Activated T-cell treated with anti-CD3 and anti-CD28 coated beads for 24 hours (primary cell): ENCODE measurements around the gene VN1R5.
"Not testable (repeated sequence)": the region's sequence is repeated elsewhere in the genome, so short reads cannot be mapped to it uniquely, and the experiment has no call there.

Experiments
- DNase-seq: peaks from one replicate; pipeline ENCODE4 v3.0.0-alpha.2; 2020; ENCODE audit warnings: low read depth

VN1R5 gene

DNA sequence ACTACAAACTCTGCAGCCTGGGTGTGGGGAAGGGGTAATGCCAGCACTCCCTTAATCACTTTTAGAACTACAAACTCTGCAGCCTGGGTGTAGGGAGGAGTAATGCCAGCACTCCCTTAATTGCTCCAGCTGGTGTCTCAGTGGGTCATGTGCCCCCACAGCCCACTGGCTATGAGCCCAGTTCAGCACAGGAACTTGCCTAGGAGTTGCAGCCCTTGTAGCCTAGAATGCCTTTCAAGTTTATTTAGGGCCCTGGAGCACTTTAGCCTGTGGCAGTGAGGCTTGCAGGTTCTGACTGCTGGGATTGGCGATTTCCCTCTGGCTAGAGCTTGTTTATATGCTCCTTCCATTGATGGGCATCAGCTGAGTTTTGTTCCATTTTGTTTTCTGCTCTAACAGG is 17.1 kb downstream of the VN1R5 start:
- DNase-seq = no peak

DNA sequence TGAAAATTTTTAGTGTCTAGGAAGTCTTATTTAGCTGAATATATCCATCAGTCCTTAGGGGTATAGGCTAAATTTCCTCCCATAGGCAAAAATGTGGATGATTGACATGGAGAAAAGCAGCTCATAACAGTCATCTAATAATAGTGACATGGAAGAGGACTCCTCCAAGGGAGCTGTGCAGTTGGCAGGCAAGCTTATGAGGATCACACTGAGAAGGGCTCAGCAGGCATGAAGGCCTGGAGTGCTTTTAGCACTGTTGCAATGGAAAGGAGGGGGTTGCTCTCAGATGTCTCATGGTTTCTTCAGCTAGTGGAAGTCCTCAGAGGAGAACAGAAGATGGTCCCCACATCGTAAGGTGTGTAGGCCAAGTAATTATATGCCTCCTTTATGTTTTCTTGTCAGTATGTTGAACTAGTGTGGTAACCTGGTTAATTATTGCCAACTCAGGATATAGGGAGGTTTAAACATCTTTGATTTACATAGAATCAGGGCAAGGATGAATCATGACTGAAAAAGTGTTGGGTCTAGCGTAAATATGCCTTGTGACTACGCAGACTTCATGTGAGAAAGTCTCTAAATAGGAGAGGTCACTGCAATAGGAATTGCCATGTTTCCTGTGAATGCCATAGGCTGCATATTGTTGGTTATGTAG is 18.9 kb downstream of the VN1R5 start:
- DNase-seq = no peak

DNA sequence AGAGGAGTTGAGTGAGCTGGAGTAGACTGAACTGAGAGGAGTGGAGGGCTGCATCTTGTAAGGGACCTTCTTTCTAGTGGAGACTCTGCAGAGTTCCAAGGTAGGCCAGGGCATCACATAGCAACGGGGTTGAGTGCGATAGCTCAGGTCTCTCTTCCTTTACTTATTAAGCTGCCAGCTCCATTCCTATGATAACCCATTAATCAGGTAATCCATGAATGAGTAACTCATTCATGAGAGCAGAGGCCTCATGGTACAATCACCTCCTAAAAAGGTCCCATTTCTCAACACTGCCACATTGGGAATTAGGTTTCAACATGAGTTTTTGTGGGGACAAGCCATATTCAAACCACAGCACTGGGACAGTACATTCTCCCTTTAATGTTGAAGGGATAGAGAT is 21.3 kb downstream of the VN1R5 start:
- no peak for DNase-seq

DNA sequence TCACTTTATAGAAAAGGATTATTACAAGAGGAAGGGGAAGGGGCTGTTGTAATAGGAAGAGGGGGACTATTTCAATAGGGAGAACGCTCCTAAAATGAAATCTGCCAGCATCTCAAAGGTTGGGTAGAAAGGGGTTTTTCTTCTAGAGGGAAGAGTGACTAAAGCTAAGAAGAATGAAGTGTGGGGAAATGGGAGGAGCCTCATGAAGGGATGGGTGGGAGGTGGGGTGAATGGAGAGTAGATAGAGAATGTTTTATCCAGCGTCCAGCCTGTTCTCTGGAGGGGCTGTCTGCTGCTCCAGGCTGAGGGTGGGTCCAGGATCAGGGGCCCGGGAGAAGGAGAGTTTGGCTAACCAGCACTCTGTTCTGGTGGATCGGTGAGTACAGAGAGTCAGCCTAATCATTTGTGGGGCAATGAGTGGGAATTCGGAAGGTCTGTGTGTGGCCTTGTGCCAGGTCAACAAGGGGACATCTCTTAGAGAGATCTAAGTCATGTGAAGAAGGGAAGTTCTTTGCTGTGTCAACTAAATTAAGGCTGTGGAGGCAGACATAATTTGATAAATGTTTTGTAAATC is 25.2 kb downstream of the VN1R5 start:
- no peak for DNase-seq

DNA sequence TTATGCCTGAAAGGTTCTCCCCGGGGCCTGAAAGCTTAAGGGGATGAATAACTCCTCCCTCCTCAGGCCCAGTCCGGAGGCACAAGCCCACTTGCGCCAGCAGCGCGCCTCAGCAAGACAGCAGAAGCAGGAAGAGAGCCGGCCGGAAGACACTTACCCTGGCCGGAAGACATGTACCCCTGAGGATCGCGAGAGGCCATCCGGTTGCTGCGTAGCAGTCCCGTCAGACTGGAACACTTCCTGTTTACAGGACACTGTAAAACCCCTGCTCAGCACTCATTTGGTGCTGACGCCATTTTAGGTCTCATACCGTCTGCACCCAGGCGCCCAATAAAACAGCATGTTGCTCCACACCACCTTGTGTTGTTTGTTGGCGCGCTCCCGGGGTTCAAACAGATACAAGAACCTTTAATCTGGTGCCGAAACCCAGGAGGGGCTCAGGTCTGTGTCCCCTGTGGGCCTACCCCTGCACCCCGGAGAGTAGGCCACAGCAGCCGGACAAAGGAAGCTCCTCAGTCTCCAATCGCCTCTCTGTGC is 30.3 kb downstream of the VN1R5 start:
- no peak for DNase-seq

DNA sequence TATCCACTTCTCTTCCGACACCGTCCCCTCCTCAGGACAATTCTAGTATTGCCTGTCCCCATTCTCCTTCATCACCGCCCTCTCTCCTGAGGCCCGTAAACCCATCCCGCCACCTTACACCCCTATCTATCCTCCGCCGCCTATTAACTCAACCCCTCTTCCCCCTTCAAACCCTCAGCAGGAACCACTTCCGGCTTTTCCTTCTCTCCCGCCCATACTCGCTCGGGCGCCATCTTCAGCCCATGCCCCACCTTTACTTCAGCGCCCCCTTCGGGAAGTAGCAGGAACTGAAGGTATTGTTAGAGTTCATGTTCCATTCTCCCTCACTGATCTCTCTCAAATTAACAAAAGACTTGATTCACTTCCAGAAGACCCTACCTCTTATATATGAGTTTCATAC is 31.6 kb downstream of the VN1R5 start:
- DNase-seq = no peak

DNA sequence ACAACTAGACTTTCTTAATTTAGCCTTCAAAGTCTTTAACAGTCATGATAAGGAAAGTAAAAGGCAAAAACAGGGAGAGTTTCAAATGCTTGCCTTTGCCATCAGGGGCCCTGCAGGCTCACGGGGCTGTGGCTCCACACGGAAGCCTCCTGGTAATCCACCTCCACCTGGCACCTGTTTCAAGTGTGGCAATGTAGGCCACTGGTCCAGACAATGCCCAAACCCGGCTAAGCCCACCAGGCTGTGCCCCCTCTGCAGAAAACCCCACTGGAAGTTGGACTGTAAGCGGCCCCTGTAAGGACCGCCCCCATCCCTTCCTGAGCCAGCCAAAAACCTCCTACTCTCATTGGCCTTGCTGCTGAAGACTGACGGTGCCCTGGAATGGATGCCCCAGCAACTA is 32.5 kb downstream of the VN1R5 start:
- DNase-seq = no peak

DNA sequence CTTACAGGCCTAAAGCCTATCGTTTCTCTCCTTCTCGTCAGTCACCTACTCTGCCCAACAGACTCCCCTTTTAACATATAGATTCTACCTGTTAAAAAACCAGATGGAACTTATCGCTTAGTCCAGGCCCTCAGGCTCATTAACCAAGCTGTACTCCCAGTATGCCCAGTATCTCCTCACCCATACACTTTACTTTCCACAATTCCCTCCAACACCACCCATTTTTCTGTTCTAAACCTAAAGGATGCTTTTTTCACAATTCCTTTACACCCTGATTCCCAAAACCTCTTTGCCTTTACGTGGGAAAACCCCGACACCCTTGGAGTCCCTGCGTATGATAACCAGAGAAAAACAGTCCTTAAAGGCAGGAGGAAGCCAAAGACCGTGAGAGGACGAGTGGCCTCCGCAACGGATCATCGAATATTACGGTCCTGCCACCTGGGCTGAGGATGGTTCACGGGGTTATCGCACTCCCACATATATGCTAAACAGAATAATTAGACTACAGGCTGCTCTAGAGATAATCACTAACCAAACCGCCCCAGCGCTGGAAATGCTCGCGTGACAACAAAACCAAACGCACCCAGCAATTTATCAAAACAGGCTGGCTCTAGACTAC is 33.5 kb downstream of the VN1R5 start:
- not testable (repeated sequence) for DNase-seq

DNA sequence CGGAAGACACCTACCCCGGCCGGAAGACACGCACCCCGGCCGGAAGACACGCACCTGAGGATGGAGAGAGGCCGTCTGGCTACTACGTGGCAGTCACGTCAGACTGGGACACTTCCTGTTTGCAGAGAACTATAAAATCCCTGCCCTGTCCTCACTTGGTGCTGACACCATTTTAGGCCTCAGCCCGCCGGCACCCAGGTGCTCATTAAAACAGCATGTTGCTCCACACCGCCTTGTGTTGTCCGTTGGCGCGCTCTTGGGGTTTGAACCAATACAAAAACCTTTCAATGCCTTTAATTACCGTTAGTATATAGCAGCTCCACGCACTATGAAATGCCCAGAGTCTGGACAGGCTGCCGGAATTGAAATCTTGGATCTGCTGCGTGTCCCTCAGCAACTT is 34.7 kb downstream of the VN1R5 start:
- DNase-seq = no peak

DNA sequence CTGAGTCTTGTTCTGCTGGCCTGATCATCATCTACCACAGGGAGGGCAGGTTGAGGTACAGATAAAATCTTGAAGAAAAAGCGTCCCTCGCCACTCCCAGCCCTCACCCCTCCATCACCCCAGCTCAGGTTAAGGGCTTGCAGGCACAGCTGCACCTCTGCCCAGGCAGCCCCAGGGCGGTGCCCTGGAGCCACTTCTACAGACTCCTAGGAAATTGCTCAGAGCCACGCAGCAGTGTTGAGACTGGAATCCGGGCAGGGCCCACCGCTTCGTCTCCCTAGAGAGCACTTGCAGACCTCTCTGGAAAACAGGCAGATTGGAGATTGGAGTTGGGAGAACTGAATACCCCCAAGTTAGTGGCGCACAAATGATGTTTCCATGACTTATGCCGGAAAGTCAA is 35.3 kb downstream of the VN1R5 start:
- no peak for DNase-seq

DNA sequence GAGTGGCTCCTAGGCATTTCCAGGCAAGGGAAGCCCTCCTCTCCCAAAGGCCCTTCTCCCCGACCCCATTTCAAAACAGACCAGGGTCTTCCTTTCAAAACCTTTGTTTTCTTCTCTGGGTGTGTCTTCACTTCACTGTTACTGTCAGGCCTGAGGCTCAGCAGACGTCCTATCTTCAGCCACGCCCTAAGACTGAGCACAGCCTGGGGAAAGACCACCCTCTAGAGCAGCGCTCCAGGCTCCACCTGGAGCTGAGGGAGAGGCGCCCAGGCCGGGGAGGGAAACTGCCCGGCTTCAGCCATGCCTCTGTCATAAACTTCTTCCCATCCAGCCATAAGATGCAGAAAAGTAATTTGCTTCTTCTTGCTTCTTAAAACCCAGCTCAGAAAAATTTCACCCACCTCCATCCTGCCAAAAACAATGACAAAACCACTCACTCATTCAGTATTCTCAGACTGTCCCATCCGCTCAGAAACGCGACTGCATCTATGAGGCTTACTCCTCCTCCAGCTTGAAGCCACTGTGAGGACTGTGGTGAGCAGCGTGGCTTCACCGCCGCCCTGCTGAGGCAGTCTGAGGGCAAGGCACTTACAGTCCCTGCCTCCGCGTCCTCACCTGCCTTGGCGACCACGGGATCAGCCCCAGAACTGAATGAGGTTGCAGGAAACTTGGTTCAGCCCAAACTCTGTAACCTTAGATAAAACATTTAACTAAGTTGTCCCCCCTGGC is 36.1 kb downstream of the VN1R5 start:
- DNase-seq = no peak

DNA sequence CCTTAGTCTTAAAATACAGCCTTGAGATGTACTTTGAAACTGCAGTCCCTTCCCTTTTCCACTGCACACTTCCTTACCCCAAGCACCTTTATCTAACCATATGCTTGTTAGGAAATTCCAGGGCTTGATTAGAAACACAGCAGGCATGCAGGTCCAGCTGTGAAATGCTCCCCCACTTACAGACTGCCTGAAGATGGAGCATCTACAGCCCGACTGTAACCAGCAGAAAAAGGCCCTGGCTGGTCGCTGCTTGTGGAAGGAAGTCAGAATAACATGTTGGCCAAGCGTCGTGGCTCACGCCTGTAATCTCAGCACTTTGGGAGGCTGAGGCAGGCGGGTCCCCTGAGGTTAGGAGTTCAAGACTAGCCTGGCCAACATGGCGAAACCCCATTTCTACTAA is 37.2 kb downstream of the VN1R5 start:
- no peak for DNase-seq

DNA sequence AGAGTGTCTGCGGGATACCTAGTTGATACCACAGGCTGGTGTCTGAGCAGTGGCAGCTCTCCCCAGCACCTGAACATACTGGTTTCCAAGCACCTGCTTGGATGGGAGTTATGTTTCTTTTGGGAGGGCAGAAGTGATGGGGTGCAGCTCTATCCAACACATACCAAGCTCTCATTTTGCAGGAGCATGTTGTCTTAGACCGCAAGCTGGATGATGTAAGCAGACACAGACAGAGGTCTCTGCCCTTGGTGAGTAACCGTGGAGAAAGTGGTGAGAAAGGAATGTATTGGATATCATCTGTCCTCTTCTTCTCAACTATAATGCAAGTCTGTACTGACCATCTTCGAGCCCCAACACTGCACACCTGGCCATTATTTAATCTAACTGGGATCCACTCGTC is 38.4 kb downstream of the VN1R5 start:
- DNase-seq = no peak

DNA sequence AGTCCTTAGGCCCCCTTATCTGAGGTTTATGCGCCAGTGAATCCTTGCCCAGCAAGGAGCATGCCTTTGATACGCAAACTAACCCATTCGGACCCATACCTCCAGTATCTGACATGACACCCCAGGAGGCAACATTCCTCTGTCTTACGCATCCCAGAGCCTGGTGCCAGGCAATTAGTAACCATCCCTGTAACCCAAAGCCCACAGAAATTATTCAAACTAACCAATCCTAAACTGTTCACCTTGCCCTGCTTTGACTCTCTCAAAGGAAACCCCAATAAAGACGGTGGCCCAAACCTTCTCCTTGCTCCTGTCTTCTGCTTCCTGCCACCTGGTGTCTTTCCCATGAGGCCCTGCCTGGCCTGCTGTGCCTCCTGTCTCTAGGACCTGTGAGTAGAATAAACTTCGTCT is 39.4 kb downstream of the VN1R5 start:
- no peak for DNase-seq

DNA sequence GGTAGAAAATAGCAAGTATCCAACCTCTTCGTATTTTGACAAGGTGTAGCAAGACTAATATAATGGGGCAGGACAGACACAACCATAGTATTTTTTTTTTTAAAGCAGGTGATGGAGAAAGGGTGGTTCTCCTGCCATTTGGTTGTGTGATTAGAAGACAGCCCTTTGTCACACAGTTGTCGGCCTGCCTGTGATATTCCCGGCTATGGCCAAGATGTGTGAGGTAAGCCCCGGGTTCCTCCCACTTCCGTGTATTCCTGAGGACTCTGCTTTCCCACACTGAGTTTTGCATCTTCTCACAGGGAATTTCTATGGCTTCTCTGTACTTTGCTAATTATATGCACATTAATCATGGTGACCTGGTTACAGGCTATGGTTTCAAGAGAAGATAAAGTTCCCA is 39.9 kb downstream of the VN1R5 start:
- DNase-seq = no peak

DNA sequence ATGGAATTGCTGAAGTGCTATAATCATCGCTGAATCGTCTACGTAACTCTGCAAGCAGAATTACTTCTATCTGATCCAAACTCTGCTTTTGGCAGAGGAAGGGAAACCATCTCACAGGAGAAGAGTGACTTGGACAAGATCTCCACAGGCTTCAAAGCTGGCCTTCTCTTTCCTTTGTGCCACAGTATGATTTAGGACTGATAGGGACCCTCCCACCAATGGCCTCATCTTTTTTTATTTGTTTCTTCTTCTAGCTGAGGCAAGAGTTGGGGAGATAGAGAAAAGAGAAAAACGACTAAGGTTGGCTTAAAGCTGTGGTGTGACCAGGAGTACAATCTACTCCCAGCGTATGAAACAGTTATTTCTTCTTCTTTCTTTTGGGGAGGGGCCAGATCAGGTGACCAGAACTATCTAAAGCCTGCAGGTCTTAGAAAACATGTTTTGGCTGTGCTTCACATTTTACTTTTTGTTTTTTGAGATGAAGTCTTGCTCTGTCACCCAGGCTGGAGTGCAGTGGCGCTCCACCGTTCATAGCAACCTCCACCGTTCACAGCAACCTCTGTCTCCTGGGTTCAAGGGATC is 40.8 kb downstream of the VN1R5 start:
- DNase-seq = no peak

DNA sequence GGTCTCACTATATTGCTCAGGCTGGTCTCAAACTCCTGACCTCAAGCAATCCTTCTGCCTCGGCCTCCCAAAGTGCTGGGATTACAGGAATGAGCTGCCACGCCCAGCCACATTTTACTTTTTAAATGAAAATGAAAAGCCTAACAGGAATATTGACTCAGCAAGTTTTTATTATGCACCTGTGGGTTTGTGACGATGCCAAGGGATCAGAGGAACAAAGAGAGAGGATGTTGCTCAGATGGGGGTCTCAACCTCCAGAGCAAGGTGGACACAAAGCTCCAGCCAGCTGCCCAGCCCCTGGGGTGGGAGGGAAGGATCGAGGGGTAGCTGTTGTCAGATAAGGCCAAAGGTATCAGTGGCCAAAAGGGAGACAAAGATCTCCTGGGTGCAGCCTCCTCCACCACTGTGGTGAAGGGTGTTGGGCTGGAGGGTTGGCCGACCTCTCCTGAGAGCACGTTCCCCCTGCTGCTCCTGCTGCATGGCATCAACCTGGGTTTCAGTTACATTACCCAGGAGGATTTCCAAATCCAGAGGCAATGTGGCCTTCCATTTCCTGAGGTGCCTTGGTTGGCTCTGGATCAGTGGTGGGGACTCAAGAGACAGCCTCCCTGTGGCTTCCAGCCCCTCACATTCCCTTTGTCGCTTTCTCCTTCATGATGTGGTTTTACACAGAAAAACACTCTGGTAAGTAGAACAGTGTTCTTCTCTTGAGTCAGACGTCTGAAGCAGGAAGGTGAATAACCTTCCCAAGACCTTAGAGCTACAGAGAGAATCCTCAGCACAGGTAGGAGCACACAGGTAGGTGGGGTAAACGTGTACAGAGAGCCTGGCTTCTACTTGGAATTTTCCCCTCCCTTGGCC is 41.6 kb downstream of the VN1R5 start:
- DNase-seq = no peak

DNA sequence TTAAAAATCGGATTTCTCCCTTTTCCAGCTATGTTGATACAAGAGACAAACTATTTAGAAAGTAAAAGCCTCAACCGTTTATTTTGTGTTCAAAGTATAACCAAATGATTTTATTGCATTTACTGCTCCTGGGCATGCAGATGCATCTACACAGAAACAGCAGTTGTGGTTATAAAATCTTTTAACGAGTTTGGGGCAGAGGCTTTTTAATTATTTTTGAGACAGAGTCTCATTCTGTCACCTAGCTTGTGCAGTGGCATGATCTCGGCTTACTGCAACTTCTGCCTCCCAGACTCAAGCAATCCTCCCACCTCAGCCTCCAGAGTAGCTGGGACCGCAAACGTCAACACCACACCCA is 42.2 kb downstream of the VN1R5 start:
- DNase-seq = no peak

DNA sequence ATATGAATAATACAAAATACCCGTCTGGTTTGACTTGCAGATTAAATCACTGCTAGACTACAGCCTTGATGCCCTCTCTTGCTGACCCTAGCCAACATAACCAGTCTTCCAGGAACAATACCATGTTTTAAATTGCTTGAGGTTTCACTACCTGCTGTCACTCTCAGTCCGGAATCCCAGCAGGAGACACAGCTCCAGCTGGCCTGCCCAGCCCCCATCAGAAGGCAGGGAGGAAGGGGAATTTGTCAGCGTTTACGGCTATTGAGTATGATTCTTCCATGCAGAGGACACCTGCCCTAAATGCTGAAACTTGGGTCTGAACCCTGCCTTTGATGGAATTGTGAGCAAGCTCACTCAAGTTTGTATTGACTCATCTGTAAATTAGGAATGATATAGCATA is 42.8 kb downstream of the VN1R5 start:
- DNase-seq = no peak

DNA sequence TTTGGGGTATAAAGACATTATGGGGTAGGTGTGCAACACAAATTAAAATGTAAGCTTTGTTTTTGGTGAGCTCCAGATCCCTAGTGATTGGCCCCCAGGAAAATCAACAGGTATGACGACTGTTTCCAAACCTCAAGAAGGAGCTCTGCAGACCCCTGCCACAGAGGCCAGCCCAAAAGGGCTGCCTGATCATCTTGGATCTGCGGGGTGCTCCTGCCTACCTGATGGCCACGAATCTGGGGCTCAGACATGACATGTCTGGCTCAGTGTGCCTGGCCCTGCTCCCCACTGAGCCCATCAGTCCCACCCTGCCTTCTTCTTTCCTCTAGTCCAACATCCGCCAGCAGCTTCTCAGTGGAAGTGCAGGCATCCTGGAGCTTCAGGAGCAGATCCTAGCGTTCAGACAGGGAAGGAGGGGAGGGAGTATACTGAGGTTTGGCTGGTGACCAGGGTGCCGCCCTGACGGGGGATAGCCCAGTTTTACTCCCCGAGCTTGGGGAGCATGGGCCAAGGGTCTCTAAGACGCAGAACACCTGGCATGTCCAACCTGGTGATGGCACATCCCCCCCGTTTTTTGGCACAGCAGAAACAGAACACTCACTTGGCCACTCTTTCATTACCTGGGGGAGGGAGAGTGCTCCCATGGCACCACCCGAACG is 44.0 kb downstream of the VN1R5 start:
- no peak for DNase-seq

DNA sequence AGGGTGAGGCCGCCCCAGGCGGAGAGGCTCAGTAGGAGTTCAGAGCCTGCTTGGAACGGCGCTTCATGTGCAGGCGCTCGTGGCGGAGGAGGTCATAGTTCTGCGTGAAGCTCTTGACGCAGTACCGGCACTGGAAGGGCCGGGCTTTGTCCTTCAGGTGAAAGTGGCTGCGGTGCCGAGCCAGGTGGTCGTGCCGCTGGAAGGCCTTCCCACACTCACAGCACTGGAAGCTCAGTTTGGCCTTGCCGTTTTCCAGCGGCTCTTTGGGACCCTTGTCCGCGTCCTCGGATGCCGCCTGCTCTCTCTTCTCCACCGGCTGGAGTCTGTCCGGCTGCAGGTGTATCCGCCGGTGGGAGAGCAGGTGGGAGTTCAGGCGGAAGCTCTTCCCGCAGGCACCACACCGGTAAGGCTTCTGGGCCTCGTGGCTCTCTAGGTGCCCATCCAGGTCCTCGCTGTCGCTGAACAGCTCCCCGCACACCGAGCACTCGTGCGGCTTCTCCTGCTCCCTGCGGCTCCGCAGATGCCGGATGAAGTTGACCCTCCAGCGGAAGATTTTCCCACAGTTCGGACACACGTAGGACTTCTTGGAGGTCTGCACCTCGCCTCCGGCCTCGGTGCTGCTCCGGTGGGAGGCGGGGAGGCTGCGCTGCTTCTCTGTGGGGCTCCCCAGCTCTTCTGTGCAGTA is 44.8 kb downstream of the VN1R5 start:
- no peak for DNase-seq
